HFFc6 (cell line): ENCODE results near the gene GBX1. TPM values are rescaled to one million over a fixed set of nuclear protein-coding genes. Genes with fewer than 3 reads are reported as not detected.

Source experiments
- DNase-seq: peaks from one replicate; pipeline ENCODE4 v3.0.0-alpha.2; 2018
- H3K27ac Mint-ChIP-seq: 2 replicates; pipeline ENCODE4 v1.8.0; 2020; ENCODE audit warnings: mild to moderate bottlenecking, mixed read lengths
- H3K27me3 Mint-ChIP-seq: 2 replicates; pipeline ENCODE4 v1.8.0; 2021; ENCODE audit warnings: mild to moderate bottlenecking, moderate library complexity, mixed read lengths; ENCODE audit not compliant: insufficient read depth
- H3K36me3 Mint-ChIP-seq: 2 replicates; pipeline ENCODE4 v1.8.0; 2021; ENCODE audit warnings: low read depth, mixed read lengths
- H3K4me1 Mint-ChIP-seq: 2 replicates; pipeline ENCODE4 v1.8.0; 2020; ENCODE audit warnings: low read depth, mixed read lengths
- H3K4me3 Mint-ChIP-seq: 2 replicates; pipeline ENCODE4 v1.8.0; 2020; ENCODE audit warnings: mild to moderate bottlenecking, moderate library complexity, mixed read lengths
- H3K9me3 Mint-ChIP-seq: 2 replicates; pipeline ENCODE4 v1.8.0; 2020; ENCODE audit warnings: mild to moderate bottlenecking, mixed read lengths
- total RNA-seq, 6 experiments: library from RNA; stranded (reverse); fragmentation: NEBNext Ultra II Directional; extraction: Animal tissue kit (Norgen Biotek cat#: 25700); gene quantifications; 2 replicates in 1 of 6; 3 replicates in 5 of 6; pipeline ENCODE4 v1.2.3, GENCODE V29; 2021
- TF ChIP-seq, protein P1 (sequence below): fragments of 200-600 bp; sonication (generic); IDR thresholded peaks from 2 replicates; pipeline ENCODE4 v1.5.0; 2021; ENCODE audit warnings: antibody characterized with exemption, mild to moderate bottlenecking

Gene GBX1
- total RNA-seq, 6 experiments from 2014 or later = not detected

DNA sequence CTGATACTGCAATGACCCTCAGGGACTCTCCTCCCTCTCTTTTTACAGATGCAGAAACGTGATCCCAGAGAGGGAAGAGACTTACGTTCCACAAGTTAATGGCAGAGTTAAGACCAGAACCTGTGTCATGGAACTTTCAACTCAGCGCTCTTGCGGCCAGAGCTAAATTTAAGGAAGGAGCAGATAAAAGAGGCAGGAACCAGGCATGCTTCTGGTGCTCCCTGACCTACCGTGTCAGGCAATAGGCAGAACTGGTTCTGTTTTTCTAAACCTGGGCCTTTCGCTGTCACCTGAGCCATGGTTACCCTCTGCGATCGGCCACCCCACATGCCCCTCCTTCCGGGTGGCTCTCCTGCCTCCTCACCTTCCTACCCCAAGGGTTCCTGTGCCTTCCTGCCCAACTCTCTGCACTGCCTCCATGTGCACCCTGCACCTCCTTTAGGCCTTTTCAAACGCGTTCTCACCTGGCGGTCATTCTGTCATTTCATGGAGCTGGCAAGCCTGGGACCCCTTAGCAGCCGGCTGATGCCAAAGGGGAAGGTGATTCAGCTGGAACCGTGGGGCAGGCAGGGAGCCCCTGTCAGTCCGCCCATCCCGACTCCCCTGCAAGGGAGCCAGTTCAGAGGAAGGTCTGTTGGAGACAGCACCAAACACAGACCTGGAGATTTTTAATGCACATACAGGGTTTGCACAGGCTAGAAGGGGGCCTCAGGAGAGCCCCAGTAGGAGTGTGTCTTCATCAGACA is 7.7 kb upstream of the GBX1 start:
- TF ChIP-seq, protein P1, sequence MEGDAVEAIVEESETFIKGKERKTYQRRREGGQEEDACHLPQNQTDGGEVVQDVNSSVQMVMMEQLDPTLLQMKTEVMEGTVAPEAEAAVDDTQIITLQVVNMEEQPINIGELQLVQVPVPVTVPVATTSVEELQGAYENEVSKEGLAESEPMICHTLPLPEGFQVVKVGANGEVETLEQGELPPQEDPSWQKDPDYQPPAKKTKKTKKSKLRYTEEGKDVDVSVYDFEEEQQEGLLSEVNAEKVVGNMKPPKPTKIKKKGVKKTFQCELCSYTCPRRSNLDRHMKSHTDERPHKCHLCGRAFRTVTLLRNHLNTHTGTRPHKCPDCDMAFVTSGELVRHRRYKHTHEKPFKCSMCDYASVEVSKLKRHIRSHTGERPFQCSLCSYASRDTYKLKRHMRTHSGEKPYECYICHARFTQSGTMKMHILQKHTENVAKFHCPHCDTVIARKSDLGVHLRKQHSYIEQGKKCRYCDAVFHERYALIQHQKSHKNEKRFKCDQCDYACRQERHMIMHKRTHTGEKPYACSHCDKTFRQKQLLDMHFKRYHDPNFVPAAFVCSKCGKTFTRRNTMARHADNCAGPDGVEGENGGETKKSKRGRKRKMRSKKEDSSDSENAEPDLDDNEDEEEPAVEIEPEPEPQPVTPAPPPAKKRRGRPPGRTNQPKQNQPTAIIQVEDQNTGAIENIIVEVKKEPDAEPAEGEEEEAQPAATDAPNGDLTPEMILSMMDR = no peak; the same call in 1 of the 2 replicates
- no peak for DNase-seq
- Mint-ChIP-seq H3K27me3 (peaks cover 48% of the 10 kb centered on the region), H3K4me3 (no peak overlapping the region), H3K36me3 (no peaks in the 10 kb centered on the region), H3K9me3 (no peaks in the 10 kb centered on the region), H3K27ac (no peak overlapping the region), H3K4me1 (peaks cover 7% of the 10 kb centered on the region)

DNA sequence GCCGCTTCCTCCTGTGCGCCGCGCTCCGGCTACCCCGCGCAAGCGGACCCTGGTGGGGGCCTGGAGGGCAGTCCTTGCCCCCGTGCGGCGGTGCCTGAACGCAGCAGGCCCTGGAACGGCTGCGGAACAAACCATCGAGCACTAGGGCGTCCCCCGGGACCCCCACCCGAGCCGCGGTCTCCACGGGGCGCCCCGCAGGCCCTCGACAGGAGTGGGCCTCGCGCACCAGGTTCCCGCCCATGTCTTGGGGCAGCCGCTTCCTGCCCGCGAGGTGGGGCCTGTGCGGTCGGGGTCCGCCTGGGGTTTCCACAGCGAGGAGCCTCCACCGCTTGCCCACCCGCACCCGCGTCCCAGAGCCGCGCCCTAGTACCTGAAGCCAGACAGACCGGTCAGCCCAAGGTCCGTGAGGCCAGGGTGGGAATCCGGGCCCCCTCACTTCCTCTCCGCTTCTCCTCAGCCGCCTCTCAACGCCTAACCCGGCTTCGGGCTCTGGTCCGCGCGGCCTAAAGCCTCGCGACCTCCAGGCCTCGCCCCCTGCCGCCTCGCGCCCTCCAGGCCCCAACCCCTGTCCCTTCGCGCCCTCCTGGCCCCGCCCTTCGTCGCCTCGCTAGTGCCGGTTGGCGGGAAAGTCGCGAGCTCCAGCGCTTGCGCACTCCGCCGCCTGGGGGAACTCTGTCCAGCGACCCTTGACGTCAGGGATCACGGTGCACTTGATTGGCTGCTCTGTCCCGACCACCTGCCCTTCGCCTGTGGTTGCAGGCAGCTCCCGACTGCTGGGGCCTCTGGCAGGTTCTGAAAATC is 7.0 kb upstream of the GBX1 start:
- no peak for DNase-seq
- H3K36me3 Mint-ChIP-seq = no peaks in the 10 kb centered on the region
- no peaks in the 10 kb centered on the region for H3K9me3 Mint-ChIP-seq
- TF ChIP-seq, protein P1 = no peak
- H3K27ac Mint-ChIP-seq = no peak overlapping the region
- H3K4me1 Mint-ChIP-seq = peaks cover 7% of the 10 kb centered on the region
- H3K27me3 Mint-ChIP-seq = peaks cover 48% of the 10 kb centered on the region
- no peak overlapping the region for H3K4me3 Mint-ChIP-seq

DNA sequence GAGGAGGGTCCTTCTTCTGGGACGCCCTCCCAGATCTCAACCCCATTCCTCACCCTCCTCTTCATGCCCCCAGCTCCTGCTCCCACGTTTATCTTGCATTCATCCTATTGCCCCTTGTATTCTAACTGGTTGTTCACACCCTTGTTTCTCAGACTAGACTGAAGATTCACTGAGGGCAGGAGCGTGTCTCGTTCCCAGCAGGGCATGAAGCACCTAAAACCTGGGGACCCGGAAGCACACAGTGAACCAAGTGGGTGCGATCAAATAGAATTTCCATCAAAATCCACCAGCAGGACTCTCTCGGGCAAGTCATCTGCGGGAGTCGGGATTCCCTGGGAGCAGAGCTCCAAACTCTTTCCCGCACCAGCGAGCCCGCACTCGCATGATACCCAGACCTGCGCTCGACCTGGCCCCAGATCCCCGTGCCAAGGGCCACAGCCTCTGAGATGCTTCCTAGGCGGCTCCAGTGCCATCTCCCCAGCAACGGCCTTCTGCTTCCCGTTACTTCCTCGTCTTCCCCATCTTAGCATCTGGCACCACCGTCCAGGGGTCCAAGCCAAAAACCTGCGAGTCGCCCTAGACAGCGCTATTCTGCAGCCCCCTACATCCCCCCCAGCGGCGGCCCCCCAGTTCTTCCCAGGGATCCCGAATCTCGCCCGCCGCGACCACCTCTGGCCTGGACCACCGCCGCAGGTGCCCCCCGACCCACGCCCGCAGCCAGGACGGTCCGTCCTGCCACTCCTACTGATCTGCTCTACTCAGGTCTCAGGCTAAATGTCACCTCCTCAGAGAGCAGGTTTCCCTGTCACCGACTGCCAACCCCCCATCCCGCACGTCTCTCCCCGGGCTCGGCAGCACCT is 6.1 kb upstream of the GBX1 start:
- H3K36me3 Mint-ChIP-seq = no peaks in the 10 kb centered on the region
- H3K4me3 Mint-ChIP-seq = no peak overlapping the region
- peaks cover 8% of the 10 kb centered on the region for H3K4me1 Mint-ChIP-seq
- no peak overlapping the region for H3K27ac Mint-ChIP-seq
- peaks cover 51% of the 10 kb centered on the region for H3K27me3 Mint-ChIP-seq
- DNase-seq = no peak
- no peaks in the 10 kb centered on the region for H3K9me3 Mint-ChIP-seq
- TF ChIP-seq, protein P1 = no peak

DNA sequence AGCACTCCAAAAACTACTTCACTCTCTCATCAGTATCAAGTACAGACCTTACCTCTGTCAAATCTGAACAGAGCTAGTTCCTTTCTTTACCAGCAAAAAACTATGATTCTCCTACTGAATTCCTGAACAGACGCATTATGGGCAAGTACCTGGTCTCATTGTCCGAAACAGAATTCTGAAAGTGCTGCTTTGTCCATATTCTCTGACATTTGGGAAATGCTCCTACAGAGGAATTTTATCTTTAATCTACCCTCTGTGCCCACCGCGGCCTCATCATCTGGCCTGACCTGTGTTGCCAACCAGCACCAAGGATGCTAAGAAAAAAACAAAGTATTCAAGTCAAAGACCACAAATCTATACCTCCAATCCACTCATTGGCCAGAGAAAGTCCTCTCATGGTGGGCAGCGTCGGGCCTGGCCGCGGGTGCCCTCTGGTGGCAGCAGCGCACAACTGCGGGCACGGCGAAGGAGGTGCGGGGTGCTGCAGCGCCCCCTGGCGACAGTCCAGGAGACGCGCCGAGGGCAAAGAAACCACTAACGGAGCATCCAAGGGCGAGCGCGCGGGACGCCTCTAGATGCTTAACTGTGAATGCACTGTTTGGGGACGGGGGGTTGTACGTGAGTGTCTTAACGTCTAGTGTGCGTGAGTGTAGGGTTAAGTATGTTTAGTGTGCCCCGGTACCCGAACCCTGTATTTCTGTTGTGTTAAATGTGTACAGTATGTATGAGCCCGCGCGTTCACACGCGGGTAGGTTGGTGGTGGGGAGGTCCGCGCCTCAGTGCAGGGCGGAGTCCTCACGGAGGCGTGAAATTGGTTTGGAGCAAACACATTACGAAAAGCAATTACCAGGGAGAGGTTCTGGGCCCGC is 5.0 kb upstream of the GBX1 start:
- H3K27ac Mint-ChIP-seq = no peak overlapping the region
- TF ChIP-seq, protein P1 = peak; percentile 100
- peaks cover 13% of the 10 kb centered on the region for H3K4me1 Mint-ChIP-seq
- no peak overlapping the region; the same call in 1 of the 2 replicates for H3K4me3 Mint-ChIP-seq
- DNase-seq = peak; percentile 41
- peaks cover 53% of the 10 kb centered on the region for H3K27me3 Mint-ChIP-seq
- H3K36me3 Mint-ChIP-seq = no peaks in the 10 kb centered on the region
- no peaks in the 10 kb centered on the region for H3K9me3 Mint-ChIP-seq

DNA sequence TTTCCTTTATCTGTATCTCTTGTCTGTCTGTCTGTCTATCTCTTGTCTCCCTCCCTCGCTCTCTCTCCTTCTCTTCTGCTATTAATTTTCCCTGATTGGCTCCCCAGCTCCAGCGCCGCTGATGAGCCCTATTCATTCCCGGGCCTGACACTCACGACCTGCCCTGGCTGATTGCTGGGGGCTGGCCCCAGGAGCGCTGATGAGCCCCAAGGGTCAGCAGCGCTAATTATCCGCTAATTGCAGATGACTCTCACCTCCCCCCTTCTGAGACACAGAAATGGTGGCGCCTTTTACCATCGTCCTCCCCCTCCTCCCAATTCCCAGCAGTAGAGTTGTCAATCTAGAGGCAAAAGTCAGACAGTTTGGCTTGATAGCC is 1.3 kb upstream of the GBX1 start:
- no peak overlapping the region for H3K27ac Mint-ChIP-seq
- H3K9me3 Mint-ChIP-seq = no peaks in the 10 kb centered on the region
- H3K4me3 Mint-ChIP-seq = no peak overlapping the region
- peaks cover 13% of the 10 kb centered on the region for H3K4me1 Mint-ChIP-seq
- no peak for DNase-seq
- TF ChIP-seq, protein P1 = no peak
- peaks cover 54% of the 10 kb centered on the region for H3K27me3 Mint-ChIP-seq
- no peaks in the 10 kb centered on the region for H3K36me3 Mint-ChIP-seq
